Endothelial cell (in vitro differentiated cells): Measurements from ENCODE around the gene GPD2. TPM values are rescaled to one million over a fixed set of nuclear protein-coding genes. Genes with fewer than 3 reads are reported as not detected.

ENCODE experiments used
- DNase-seq: peaks from one replicate; pipeline ENCODE4 v3.0.0; 2021; ENCODE audit warnings: low spot score
- H3K27ac Mint-ChIP-seq: one replicate; pipeline ENCODE4 v1.8.0; 2021; ENCODE audit warnings: mixed read lengths, inconsistent platforms; ENCODE audit not compliant: unreplicated experiment
- H3K27me3 Mint-ChIP-seq: one replicate; pipeline ENCODE4 v1.8.0; 2021; ENCODE audit warnings: mild to moderate bottlenecking, moderate library complexity, mixed read lengths, inconsistent platforms; ENCODE audit not compliant: unreplicated experiment
- H3K36me3 Mint-ChIP-seq: one replicate; pipeline ENCODE4 v1.8.0; 2021; ENCODE audit warnings: mild to moderate bottlenecking, low read depth, mixed read lengths, inconsistent platforms; ENCODE audit not compliant: unreplicated experiment
- H3K4me1 Mint-ChIP-seq: one replicate; pipeline ENCODE4 v1.8.0; 2021; ENCODE audit warnings: mild to moderate bottlenecking, mixed read lengths, inconsistent platforms; ENCODE audit not compliant: unreplicated experiment
- H3K4me3 Mint-ChIP-seq: one replicate; pipeline ENCODE4 v1.8.0; 2021; ENCODE audit warnings: mild to moderate bottlenecking, mixed read lengths, inconsistent platforms; ENCODE audit not compliant: unreplicated experiment
- H3K9me3 Mint-ChIP-seq: one replicate; pipeline ENCODE4 v1.8.0; 2021; ENCODE audit warnings: mixed read lengths, inconsistent platforms; ENCODE audit not compliant: unreplicated experiment
- total RNA-seq: library from RNA; stranded (reverse); fragmentation: NEBNext Ultra II Directional; extraction: Animal tissue kit (Norgen Biotek cat#: 25700); gene quantifications from one replicate; pipeline ENCODE4 v1.2.1, GENCODE V29; 2021; ENCODE audit not compliant: unreplicated experiment
- TF ChIP-seq, protein P1 (sequence below): fragments of 200-600 bp; sonication (generic); IDR thresholded peaks from one replicate; pipeline ENCODE4 v1.5.0; 2021; ENCODE audit warnings: antibody characterized with exemption; ENCODE audit not compliant: unreplicated experiment

Gene GPD2
- total RNA-seq, 1 donor from 2014 or later: 38.3 TPM

DNA sequence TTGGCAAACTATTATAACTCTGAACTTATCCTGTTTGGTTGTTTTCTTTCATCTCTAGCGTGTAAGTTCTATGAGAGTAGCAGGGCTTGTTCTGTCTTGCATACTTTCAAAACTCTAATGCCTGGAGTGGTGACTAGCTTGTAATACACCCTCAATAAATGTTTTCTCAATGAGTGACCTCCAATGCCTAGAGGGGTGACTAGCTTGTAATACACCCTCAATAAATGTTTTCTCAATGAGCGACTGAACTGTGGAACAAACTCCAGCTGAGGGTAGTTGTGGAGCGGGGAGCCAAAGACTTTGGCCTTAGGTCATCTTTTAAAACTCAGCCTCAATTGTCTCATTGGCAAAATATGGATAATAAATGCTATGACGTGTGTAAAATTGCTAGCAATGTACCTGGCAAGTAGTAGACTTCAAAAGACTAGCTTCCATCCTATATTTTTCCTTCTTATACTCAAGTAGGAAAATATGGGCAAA, 1.8 kb downstream of the GPD2 start:
- Mint-ChIP-seq H3K36me3 (no peaks in the 10 kb centered on the region), H3K4me3 (peak overlapping the region; percentile 4), H3K4me1 (peaks cover 39% of the 10 kb centered on the region), H3K27me3 (peaks cover 8% of the 10 kb centered on the region), H3K9me3 (no peaks in the 10 kb centered on the region), H3K27ac (no peak overlapping the region)
- TF ChIP-seq, protein P1, sequence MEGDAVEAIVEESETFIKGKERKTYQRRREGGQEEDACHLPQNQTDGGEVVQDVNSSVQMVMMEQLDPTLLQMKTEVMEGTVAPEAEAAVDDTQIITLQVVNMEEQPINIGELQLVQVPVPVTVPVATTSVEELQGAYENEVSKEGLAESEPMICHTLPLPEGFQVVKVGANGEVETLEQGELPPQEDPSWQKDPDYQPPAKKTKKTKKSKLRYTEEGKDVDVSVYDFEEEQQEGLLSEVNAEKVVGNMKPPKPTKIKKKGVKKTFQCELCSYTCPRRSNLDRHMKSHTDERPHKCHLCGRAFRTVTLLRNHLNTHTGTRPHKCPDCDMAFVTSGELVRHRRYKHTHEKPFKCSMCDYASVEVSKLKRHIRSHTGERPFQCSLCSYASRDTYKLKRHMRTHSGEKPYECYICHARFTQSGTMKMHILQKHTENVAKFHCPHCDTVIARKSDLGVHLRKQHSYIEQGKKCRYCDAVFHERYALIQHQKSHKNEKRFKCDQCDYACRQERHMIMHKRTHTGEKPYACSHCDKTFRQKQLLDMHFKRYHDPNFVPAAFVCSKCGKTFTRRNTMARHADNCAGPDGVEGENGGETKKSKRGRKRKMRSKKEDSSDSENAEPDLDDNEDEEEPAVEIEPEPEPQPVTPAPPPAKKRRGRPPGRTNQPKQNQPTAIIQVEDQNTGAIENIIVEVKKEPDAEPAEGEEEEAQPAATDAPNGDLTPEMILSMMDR: no peak
- DNase-seq: no peak

DNA sequence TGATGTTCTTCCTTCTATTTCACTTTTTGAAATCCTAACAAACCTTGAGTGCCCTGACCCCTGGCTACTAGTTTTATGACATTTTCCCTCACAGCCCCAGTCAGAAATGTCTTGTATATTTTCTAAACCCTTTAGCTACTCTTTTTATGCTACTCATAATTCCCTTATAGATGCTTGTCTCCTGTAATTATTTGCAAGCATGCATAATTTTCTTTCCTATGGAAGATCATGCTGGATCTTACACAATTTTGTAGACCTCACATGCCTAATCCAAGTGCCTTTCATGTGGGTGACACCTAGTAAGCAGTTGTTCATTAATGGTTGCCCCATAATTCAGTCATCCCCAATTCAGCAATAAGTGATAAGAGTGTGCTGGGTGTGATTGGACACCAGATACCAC, 6.9 kb downstream of the GPD2 start:
- TF ChIP-seq, protein P1: no peak
- peaks cover 2% of the 10 kb centered on the region for H3K27me3 Mint-ChIP-seq
- no peak overlapping the region for H3K27ac Mint-ChIP-seq
- H3K9me3 Mint-ChIP-seq: no peaks in the 10 kb centered on the region
- H3K36me3 Mint-ChIP-seq: no peaks in the 10 kb centered on the region
- DNase-seq: no peak
- no peak overlapping the region for H3K4me3 Mint-ChIP-seq
- H3K4me1 Mint-ChIP-seq: peaks cover 20% of the 10 kb centered on the region

DNA sequence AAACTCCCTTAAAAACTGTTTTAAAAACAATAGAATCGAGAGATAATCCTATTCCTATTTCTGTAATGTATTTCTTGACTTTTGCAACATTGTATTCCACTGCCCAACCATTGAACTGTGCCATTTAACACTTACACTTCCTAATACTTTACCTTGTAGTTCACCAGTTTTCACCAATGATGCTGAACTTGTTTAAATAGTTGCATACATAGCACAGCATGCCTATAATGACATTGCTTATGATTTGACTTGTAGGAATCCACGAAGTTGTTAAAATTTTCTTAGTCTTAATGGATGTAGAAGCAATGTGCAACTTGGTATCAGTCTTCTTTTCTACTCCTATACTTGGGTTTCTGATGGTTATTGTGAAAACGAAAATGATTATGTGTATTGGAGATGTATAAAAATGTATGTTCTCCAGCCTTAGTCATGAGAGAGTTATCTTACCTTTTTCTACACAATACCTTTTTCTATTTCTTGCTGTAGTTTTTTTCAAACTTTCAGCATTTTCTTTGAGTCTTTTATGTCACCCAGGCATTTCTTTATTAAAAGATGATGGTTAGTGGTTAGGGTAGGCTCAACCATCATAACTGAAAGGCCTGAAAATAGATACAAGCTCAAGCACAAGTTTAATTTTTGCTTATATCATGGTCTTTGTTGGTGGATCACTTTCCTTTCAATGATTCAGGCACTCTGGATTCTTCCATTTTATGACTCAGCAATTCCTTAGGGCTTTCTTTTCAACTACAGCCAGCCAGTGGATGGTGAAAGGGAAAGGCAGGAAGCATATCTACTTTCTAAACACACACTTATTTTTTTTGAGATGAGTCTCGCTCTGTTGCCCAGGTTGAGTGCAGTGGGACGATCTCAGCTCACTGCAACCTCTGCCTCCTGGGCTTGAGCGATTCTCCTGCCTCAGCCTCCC, 9.4 kb downstream of the GPD2 start:
- Mint-ChIP-seq H3K27ac (no peak overlapping the region), H3K4me3 (no peak overlapping the region), H3K27me3 (peaks cover 1% of the 10 kb centered on the region), H3K36me3 (peaks cover 8% of the 10 kb centered on the region), H3K9me3 (no peaks in the 10 kb centered on the region), H3K4me1 (peaks cover 4% of the 10 kb centered on the region)
- TF ChIP-seq, protein P1: no peak
- no peak for DNase-seq

DNA sequence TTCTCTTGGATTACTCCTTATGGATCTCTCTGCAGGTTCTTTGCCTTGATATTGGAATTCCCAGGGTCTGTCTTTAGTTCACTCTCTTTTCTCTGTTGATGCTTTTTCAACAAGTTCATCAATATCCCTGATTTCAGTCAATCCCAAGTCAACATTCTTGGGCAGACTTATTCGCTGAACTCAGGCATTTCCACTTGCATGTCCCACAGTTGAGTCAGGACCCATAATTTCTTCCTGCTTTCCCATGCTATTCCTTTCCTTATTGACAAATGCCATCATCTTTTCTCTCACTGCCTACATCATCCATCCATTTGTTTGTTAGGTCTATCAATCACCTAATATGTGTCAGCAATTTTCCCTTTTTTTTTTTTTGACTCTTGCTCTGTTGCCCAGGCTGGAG, 11.6 kb downstream of the GPD2 start:
- DNase-seq: no peak
- Mint-ChIP-seq H3K9me3 (peaks cover 4% of the 10 kb centered on the region), H3K27me3 (peaks cover 3% of the 10 kb centered on the region), H3K4me1 (no peaks in the 10 kb centered on the region), H3K4me3 (no peak overlapping the region), H3K36me3 (peaks cover 14% of the 10 kb centered on the region), H3K27ac (no peak overlapping the region)
- TF ChIP-seq, protein P1: no peak

DNA sequence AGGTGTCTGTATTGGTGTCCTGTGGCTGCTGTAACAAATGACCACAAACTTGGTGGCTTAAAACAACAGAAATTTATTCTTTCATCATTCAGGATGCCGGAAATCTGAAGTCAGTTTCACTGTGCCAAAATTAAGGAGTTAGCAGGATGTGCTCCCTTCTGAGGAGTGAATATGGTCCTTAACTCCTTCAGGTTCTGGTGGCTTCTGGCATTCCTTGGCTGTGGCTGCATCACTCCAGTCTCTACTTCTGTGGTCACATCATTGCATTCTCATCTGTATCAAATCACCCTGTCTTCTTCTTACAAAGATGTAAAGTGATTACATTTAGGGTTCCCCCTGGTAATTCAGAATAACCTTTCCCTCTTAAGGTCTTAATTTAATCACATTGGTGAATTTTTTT, 12.6 kb downstream of the GPD2 start:
- Mint-ChIP-seq H3K27me3 (peaks cover 10% of the 10 kb centered on the region), H3K4me1 (no peaks in the 10 kb centered on the region), H3K36me3 (peaks cover 22% of the 10 kb centered on the region)

More for the DNA sequence above, 12.6 kb downstream of the GPD2 start:
- Mint-ChIP-seq H3K4me3 (no peak overlapping the region), H3K27ac (no peak overlapping the region), H3K9me3 (peaks cover 9% of the 10 kb centered on the region)
- no peak for DNase-seq
- TF ChIP-seq, protein P1: no peak
